COLO829 (cell line): ENCODE measurements around the gene CD4.

Source experiments
- DNase-seq: peaks from one replicate; pipeline ENCODE4 v3.0.0; 2012; ENCODE audit warnings: low spot score

Gene CD4

DNA sequence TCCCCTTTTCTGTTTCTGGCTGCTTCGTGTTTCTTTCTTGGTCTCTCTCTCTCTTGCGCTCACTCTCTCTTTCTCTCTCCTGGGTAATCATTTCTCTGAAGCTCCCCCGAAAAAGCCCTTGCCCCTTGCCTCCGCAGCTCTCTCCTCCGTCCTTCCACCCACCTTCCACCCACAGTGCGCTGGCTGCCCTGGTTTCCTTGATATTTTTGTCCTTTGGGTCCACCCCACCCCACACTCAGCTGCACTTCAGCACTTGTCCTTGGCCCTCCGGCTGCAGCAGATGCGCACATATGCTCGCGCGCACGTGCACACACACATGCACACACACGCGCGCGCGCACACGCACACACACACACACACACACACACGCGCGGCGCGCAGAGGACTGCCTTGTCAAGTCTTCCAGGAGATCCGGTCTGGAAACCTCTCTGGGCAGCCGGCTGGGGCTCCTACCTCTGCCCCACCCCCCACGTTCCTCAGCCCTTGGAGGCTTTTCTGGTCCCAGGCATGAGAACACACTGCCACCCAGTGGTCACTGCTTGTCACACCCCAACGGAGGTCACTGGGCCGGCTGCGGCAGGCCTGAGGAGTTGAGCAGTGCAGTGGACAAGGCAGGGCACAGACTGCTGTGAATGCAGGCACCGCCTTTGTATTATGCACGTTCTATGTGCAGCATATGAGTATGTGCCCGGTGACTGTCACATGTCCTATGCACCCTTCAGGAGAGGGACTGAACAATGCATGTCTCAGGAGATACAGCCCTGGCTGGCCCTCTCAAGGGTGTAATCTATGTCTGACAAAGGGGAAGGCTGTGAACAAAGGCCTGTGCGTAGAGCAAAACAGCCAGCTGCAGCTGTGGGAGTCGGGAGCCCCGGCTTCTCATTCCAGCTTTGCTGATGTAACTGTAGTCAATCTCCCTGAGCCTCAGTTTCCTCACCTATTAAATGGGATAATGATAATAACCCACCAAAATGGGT lies 10.5 kb upstream of the CD4 start:
- peak; percentile 75 for DNase-seq

DNA sequence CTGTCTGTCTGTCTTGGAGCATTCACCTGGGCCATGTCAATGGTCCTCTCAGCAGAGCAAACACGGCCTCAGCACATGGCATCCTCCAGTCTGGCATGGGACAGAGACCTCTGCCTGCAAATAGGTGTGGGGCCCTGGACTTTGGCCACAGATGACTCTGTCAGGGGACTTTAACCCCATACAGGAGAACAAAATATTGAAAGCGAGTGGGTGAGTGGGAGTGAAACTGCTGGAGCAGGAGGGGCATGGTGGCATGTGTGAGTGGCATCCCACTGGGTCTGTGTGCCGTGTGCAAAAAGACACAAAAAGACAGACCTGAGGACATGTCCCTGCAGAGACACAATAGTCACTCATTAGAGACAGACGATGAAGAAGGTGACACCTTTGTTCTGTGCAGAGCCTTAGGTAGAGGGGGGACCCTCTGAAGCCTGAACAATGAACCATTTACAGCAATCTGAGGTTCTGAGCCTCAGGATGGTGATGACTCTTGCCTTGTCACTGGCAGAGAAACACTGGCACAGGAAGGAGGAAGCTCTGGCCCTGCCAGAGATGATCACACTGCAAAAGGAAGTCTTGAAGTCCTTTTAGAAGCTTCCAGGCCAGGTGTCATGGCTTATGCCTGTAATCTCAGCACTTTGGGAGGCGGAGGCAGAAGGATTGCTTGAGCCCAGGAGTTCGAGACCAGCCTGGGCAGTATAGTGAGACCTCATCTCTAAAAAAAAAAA lies 9.5 kb upstream of the CD4 start:
- no peak for DNase-seq

DNA sequence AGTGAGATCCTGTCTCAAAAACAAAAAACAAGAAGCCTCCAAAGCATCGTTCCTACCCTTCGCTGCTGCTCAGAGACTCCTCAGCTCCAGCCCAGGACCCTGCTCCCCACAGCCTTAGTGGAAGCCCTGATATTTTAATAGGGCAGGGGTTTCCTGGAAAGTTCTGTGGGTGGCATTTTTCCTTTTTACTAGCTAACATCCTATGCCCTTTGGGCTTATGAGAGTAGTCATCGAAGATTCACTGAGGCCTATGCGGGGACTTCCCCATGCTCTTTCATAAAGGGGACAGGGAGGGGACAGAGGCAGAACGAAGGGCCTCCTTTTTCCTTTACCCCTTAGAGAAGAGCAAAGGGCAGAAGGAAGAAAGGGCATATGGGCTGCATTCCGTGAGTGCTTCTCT lies 8.8 kb upstream of the CD4 start:
- DNase-seq: no peak

DNA sequence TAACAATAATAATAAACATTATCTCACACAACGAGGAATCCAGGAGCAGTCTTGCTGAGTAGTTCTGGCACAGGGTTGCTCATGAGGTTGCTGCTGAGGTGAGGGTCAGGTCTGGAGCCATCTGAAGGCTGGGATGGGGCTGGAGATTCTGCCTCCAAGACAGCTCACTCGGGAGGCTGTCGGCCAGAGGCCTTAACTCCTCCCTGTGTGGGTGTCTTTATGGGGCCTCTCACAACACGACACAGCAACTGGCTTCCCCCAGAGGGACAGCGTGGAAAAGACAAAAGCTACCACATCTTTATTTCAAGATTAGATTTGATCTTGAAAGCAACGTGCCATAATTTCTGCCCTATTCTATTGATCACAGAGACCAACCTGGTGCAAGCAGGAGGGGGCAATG lies 7.2 kb upstream of the CD4 start:
- no peak for DNase-seq

DNA sequence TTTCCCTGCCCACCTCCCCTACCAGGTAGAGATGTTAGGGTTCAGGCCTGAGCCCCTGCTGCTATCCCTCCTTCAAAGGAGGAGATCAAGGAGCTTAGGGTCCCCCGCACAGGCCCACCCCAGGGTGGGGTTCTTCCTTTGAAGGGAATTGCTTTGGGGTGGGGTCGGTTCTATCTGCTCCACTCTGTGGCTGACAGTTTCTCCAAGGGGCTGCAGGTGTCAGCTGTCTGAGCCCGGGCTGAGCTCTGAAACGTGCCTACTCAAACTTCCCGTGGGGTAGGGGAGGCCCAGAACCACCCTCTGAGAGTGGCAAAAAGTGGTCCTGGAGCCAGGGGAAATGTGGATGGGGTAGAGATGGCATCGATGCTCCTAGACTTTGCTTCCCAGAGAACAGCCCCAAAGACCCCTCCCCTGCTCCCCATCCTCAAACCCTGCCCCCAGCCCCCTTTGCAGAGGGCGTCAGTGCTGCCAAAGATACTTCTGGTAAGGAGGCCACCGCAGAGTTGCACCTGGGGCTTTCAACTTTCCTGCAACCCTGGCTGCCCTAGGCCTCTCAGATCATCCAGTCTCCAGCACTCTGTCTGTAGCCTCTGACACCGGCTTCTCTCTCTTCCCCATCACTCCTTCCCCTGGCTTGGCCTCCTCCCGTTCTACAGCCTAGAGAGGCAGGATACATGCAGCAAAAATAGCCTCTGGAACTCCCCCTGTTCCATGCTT lies 6.3 kb upstream of the CD4 start:
- no peak for DNase-seq

DNA sequence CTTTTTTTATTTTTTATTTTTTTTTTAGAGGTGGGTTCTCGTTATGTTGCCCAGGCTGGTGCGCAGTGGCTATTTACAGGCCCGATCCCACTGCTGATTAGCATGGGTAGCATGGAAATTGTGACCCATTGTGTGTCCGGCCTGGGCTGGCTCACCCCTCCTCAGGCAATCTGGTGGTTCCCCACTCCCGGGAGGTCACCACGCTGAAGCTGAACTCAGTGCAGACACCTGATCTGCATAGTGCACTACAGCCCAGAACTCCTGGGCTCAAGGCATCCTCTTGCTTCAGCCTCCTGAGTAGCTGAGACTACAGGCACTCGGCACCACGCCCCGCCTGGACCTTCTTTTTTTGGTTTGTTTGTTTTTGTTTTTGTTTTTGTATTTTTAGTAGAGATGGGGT lies 5.5 kb upstream of the CD4 start:
- no peak for DNase-seq

DNA sequence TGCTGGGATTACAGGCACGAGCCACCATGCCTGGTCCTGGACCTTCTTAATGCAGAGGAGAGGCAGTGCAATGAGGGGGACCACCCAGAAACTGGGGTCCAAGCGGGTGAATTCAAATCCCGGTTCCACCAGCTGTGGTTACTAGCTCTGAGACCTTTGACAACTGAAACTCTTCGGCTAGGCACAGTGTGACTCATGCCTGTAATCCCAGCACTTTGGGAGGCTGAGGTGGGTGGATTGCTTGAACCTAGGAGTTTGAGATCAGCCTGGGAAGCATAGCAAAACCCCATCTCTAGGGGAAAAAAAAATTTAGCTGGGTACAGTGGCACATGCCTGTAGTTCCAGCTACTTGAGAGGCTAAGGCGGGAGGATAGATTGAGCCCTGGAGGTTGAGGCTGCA lies 5.0 kb upstream of the CD4 start:
- DNase-seq: no peak

DNA sequence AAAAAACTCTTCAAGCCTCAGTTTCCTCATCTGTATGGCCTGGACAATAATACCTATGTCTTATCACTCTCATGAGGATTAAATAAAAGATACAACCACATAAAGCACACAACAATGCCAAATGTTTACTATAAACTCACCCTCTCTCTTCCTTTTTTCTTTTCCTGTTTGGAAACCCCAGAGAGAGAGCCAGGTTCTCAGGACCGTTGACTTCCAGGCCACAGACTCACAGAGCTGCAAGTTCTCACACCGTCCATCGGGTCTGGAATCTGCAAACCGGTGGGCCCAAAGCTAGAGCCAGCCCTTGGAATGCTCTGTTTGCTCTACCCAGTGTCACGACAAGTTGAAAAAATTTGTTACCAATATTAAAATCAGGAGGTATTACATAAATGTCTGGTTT lies 4.6 kb upstream of the CD4 start:
- DNase-seq: no peak

DNA sequence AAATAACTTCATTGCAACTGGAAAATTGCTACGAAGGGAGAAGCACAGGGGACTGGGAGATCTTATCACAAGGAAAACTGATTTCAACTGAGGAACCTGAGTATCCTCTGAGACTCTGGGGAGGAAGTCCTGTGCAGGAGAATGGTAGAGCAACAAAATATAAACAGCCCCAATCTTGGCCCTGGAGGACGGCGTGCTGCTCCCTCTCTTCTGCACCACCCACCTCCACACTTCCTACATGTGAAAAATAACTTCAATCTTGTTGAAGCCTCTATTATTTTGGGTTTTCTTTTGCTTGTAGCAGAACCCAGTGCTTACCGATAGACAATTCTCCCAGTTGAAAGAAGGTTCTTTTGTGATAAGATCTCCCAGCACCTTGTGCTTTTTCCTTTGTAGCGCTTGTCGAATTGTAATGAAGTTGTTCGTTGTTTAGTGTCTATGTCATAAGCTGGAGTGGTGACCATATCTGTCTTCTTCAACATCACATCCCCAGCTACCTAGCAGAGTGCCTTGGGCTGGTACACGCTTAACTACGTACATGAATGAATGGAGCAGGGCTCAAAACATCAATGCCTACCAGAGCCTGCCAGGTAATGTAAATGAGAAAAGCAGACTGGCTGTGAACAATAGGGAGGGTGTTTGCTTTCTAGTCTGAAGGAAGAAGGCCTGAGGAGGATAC lies 2.8 kb upstream of the CD4 start:
- no peak for DNase-seq

DNA sequence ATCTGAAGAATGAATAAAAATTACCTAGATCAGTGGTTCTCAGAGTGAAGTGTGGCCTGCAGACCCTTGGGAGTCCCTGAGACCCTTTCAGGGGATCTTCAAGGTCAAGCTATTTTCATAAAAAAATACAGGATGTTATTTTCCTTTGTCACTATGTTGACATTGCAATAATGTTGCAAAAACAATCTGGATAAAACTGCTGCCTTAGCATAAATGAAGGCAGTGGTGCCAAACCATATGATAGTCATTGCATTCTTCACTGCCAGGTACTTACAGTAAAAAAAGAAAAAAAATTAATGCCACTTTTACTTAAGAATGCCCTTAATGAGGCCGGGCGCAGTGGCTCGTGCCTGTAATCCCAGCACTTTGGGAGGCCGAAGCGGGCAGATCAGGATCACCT lies 2.0 kb upstream of the CD4 start:
- DNase-seq: no peak

DNA sequence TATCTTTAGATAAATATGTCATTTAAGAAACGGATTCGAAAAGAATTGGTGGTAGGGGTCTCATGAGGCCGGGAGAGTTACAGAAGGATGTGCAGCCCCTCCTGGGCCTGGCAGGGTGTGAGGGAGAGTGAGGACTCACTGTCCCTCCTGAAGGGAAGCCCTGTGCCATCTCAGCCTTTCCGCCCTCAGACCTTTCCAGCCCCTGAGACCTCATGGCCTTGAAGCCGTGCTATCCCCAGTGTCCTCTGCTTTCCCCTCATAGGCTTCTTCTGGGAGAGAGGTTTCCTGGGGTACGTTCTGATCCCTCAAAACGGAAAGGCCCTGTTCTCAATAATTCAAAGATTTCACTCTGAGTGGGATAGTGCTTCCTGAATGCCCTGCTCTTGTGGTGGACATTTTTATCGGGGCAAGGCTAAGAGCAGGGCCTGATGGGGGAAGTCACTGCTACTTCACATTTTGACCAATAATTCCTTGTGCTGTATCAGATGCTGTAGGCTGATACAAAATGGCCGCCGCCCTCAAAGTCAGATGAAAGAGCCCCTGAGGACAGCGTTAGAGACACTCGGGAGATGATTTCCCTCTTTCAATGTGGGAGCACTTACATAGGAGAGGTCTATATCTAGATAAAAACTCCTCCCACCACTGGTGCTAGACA lies 1.3 kb downstream of the CD4 start:
- no peak for DNase-seq

DNA sequence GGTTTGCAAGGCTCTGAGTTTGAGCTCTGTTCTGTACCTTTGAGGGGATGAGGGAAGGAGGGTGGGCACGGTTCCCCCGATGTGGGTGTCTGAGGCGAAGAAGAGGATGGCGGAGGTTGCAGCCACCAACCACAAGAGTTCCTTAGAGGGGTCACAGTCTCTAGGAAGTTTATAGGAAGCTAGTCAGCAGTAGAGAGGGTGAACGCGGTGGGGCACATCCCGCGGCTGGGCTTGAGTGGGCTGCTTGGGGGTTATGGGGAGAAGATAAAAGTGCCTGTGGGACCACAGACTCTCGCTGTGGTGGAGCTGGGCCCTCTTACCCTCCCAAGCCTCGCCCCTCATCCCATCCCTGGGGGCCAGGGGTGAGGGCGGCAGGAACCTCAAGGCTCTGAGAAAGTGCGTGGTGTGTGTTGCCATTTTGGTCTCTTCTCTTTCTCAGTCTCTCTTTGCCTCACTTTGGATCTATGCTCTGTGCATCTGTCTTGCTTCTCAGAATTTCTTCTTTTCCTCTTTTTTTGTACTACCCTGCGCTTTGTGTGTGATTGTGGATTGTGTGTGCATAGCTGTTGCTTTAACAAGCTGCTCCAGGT lies 2.7 kb downstream of the CD4 start:
- DNase-seq: no peak

DNA sequence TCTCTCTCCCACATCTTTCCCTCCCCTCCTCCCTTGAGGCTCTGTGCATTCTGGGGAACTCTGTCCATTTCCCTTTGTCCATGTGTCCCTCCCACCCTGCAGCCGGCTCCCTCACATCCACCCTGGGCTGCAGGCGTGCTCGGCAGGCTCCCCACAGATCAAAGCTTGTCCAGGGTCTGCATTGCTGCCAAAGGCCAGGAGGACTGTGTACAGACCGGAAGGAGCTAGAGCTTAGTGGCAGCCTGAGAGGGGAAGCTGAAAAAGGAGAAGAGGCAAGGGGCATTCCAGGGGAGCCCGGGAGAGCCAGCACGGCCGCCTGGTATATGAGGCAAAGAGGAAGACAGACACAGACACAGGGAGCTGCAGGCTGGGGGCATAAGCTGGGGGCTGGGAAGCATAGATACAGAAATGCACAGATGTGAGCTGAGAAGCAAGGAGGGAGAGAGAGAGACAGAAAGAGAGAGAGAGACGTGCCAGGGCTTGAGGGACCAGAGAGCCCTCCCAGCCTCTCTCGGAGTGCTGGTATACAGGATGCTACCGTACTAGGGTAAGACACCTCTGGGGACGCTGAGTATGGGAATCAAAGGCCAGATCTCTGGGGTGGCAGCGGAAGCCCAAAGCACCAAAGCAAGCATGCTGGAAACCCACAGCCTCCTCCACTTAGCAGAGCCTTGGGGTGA lies 3.3 kb downstream of the CD4 start:
- no peak for DNase-seq

DNA sequence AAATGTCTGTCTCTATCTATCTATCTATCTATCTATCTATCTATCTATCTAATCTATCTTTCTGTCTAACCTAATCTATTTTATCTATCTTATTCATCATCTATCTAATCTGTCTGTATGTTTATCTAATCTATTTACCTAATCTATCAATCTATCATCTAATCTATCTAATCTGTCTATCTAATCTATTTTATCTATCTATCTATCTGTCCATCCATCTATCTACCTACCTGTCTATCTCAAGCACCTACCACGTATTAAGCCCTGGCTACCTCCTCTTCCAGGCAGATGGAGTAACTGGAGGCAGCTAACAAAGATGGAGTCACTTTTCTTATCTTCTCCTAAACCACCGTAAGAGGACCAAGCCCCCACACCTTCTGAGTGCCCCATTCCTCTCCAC lies 5.8 kb downstream of the CD4 start:
- DNase-seq: no peak

DNA sequence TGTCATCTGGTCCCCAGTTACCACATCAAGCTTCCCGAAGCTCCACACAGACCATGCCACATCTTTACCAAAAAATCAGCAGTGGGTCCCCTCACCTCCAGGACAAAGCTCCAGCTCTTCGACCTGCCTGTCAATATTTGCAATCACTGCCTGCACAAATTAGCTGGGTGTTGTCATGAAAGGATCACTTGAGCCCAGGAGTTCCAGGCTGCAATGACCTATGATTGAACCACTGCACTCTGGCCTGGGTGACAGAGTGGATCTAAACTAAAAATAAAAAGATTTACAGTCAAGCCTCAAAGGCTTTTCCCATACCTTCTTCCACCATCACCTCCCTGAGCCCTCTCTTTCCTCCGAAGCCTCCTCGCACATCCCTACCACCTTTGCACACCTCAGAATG lies 7.2 kb downstream of the CD4 start:
- no peak for DNase-seq

DNA sequence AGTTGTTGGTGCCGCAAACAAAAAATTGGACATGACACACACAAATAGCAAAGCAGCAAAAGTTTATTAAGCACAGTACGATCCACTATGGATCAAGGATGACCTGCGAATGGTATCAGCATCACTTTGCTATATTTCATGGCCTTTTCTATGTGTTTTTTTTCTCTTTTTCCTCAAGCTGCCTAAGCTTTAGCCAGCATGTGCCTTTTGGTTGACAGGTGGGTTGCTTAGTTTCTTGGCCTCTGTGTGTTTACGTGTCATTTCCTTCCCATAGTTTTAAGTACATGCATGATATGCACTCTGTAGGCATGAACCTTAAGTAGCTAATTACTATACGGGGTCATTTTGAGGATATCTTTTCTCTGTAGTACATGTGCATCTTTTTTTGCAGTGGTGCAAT lies 9.8 kb downstream of the CD4 start:
- DNase-seq: no peak

DNA sequence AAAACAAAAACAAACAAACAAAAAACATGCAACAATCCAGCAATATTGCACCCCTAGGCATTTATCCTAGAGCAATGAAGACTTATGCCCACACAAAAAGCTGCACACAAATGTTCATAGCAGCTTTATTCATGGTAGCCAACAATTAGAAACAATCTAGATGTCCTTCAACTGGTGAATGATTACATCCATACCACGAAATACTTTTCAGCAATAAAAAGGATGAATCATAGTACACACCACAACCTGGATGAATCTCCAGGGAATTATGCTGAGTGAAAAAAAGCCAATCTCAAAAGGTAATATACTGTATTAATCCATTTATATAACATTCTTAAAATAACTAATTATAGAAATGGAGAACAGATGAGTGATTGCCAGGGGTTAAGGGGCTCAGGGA lies 17.8 kb downstream of the CD4 start:
- DNase-seq: no peak

DNA sequence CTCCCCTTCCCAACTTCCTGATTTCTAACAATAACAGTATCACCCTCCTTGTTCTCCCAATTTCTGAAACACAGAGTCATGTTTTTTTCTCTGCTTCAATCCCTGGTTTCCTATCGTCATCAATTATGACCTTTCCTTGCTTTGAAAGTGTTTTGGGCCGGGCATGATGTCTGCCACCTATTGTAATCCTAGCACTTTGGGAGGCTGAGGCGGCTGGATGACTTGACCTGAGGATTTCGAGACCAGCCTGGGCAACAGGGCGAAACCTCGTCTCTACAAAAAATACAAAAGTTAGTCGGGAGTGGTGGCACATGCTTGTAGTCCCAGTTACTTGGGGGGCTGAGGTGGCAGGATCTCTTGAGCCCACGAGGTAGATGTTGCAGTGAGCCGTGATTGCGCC lies 19.7 kb downstream of the CD4 start:
- no peak for DNase-seq

DNA sequence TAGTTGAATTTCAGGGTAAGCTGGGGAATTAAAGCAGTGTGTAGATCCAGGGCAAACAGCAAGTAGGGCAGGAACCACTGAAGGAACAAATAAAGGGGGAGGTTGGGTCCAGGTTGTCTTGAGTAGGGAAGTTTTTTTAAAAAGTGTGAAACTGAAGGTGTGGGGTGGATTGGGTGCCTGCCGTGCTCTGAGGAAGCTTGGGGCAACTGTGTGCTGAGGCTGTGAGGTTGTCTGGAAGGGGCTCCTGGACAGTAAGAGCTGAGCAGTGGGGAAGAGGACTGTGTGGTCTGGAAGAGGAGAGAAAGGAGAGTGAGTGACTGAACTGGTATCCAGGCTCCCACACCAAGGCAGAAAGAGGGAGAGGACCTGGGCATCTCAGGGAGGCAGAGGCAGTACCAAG lies 21.4 kb downstream of the CD4 start:
- no peak for DNase-seq

DNA sequence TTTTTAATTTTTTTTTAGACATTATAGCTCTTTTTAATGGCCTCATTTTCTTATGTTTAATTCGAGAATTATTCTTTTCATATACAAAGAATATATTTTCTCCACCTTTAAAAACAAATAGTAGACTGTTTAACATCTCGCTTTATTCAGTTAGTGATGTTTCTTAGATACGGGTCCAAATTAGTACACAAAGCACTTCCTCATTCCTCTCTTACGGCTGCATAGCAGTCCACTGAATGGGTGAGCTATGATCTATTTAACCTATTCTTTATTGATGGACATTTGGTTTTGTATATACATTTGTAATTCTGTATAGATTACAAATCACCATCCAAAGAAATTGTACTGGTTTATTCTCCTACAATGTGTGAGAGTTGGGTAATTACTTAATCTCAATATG lies 24.0 kb downstream of the CD4 start:
- no peak for DNase-seq

DNA sequence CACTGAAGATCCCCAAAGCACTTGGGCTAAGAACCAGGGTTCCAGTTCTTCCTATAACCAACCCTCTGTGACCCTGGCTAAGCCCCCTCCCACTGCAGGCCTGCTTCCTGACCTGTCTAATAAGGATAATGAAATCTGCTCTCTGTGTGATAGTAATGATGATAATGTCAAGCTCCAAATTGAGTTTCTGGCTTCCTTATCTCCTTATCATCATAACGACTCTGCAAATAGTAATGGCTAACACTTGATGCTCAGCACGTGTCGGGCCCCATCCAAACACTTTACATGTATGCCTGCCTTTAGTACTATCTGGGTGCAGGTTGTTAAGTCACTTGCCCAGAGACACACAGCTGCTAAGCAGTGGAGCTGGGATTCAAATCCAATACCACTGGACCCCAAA lies 27.3 kb downstream of the CD4 start:
- no peak for DNase-seq
